Inflammatory macrophage treated with lipopolysaccharide for 4 hours (primary cell): ENCODE results near the gene EHBP1.

Experiments used
- DNase-seq: peaks from one replicate; pipeline ENCODE4 v3.0.0-alpha.2; 2020

The EHBP1 gene

DNA sequence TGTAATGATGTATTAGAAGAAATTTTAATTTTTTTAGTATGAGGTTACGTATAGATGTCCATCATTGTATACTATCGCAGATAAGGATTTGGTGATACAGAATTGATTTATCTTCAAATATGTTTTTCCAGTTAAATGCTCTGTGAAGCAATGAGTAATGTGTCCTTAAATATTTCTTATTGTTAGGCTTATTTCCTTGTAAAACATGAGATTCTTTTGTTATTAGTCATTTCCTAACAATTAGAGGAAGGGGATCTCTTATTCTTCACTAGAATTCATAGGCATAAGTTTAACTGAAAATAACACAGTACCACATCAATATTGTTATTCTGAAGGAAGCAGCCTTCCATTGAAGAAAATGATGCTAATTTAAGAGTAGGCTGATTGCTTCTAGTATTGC lies 329.7 kb downstream of the EHBP1 start:
- DNase-seq: no peak

DNA sequence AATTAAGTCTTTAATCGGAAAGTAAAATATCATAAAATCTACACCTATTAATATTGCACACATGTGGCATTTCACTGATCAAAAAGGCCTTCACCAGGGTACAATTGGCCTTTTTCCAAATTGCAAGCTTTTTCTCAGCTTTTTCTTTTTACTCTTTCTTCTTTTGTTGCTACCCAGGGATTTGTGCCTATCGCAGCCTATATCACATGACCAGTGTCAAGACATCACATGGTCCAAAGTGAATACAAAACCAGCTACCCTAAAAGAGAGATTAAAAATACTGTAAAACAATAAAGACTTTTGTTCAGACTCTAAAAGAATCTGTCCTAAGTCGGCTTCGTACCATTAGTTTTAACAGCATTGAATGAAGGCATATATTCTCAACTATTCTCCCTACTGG lies 330.1 kb downstream of the EHBP1 start:
- no peak for DNase-seq

DNA sequence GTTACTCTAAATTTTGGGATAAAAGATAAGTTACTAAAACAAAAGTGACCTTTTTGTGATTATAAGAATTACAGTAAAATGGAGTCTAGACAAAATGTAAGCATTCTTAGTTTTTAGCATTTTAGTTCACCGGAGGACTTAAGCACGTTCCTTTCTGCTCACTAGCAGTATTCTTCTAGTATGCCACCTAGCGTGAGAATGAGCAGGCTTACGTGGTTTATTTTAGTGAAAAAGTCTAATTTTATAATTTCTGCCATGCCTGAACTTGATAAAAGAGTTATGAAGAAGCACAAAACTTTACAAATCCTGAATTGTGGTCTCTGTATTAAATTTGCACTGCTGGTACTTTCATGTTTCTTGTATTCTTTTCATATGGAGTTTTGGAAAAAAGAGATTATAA lies 332.5 kb downstream of the EHBP1 start:
- DNase-seq: no peak

DNA sequence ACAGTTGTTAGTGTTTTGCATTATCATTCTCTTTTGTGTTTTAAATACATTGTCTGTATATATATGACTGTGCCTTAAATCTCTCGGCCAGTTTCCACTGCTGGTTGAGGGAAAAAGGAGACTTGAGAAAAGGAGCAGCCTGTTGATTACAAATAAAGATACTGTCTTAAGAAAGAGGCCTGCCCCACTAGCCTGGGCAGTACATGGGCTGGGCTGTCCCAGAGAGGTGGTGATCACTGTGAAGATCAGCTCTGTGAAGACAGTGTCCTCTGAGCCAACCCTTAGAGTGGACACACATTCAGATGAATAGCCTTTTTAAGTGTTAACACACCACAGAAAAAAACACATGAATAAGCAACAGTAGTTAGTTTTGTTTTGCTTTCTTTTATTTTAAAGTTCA lies 335.1 kb downstream of the EHBP1 start:
- no peak for DNase-seq

DNA sequence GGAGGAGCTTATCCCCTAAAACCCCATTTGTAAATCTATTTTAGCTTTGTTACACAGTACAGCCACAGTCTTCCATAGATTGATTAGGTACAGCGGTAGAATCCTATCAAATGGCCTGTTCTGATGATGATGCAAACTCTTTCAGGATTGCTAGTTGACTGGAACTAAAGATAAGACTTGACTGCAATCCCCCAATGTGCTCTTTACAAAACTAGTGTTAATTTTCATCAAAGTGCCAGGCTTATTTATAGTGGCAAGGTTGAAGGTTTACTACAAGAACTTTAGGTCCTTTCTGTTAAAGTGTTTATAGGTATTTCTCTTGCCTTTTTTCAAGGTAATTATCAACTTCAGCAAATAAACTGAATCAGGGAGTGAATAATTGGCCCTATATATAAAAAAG lies 336.1 kb downstream of the EHBP1 start:
- DNase-seq: no peak

DNA sequence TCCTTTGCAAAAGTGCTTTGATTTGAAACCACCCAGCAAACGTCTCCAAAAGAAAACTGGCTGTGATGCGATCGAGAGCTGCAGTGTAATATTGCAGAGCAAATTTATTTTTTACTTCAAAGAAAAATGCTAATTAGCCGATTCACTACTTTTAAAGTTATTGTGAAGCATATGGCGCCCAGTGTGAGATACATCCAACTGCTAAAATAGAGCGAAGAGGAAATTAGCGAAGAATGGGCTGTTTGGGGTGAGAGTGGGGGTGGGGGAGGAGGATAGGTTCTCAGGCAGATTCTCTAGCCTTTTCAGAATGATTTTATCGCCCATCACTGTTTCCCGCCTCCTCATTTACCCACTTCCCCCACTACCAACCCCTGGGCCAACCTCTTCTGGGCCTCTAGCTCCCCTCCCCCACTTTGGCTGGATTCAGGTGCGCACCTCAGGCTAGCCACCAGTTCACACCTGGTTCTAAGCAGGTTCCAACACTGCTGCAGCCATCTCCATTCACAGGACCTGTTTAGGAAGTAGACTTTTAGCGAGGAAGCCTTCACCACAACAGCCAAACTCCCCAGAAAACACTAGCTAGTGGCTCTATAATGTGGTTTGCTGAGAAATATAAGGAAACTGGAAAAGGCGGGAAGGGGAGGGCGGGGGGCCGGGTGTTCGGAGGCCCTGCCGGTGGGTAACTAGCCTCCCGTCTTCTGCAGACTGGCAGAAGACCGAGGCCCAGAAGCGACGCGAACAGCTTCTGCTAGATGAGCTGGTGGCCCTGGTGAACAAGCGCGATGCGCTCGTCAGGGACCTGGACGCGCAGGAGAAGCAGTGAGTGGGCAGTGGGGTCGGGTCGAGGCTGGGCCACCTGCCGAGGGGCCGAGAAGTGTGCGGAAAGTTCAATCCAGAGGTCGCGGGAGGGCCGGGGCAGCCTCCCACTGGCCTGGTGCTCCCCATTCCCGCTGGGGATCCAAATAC lies 339.1 kb downstream of the EHBP1 start:
- no peak for DNase-seq

DNA sequence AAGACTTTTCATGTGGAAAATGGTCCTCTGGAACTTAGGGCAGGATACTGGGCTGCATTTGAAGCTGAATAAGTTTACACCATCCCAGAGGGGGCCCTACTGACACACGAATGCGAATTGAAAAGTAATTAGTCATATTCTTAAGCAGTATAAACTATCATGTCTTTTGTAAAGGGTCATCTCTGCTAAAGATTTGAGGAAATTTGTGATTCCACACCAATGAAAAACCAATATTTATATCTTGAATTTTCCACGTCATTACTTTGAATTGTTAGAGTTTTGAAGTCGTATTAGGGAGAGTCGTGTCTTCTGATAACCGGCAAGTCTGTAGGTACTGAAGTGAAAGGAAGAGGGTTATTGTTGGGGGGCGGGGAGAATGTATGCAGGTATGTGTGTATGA lies 341.0 kb downstream of the EHBP1 start:
- DNase-seq: no peak

DNA sequence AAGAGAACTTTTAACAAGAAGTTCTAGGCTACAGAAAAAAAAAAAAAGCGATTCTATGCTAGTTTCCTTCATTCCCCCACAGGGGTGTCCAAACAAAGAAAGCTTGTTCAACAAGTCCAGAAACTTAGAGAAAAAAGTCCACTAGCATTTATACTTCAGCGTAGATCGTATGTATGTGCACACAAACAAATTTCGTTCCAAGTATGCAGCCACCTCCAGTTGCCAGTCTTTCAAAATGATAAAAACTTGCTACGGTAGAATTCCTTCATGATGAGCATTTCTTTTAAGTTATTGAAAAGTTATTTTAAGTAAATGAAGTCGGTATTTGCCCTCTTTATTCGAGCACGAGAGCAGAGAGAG lies 341.4 kb downstream of the EHBP1 start:
- DNase-seq: no peak

DNA sequence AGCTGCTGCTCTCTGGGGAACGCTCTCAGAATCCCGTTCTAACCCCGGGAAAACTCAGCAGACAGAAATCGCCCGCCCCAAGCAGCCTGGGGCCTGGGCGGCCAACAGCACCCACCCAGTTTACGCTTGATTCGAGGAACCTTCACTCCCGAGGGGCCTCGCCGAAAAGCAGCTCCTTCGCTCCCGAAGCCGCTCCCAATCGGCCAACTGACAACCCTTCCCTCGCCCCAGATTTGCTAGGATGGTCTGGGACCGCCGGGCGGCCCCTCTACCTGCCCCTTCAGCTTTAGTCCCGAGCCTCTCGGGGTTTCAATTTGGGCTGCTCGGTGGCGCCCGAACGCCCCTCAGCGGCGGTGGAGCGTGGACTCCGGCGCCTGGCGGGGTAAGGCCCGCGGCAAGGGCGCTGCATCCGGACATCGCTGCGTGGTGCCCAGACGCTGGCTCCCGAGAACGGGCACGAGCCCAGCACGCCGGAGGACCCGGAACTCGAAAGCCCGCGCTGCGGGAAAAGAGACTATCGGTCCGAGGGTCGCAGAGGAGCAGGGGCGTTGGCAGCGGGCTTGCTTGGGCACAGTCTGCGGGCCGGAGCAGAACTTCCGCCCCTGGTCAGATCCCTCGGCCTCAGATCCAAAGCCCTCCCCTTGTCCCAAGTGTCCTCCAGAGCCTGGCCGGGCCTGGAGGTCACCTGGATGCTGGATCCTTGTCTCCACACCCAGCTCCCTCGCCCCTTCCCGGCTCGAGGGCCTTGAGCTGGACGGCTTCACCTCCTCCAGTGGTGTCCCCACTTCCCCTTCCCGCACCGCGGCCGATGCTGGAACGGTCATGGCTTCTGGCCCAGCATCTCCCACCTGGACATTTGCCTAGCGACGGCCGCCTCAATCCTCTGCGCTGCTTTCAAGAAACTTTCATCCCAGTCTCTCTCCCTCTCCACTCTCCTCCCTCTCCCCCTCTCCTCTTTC lies 342.1 kb downstream of the EHBP1 start:
- no peak for DNase-seq

DNA sequence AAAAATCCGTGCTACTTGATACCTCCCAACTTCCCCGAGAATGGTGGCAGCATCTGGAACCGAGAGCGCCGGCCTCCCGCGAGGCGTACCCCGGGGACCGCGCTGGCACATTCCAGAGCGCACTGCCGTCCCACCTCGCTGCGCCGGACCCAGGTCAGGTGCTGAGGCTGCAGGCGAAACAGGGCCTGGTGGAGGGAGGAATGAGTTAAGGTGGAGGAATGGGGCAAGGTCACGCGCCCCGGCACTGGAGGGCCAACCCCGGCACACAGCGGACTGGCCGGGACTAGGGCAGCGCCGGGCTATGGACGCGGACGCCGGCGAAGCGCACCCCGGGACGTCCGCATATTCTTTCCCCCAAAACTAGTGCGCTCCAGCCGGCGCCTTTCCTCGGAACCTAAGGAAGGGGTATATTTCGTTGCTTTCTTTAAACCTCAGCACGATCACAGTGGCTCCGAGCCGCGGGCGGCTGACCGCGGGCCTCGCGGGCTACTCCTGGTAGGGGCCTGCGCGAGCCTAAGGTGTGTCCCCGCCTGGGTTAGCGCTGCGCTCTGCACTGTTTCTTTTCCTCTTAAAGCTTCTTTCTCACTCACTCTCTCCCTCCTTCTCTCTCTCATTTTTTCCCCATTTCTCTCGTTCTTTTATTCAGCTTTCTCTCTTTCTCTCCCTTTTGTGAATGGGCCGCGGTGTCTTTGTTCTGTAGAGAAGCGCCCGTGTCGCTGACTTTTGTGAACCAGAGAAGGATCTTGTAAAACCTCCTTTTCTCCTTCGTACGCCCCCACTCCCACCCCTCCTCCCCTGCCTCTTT lies 343.1 kb downstream of the EHBP1 start:
- no peak for DNase-seq

DNA sequence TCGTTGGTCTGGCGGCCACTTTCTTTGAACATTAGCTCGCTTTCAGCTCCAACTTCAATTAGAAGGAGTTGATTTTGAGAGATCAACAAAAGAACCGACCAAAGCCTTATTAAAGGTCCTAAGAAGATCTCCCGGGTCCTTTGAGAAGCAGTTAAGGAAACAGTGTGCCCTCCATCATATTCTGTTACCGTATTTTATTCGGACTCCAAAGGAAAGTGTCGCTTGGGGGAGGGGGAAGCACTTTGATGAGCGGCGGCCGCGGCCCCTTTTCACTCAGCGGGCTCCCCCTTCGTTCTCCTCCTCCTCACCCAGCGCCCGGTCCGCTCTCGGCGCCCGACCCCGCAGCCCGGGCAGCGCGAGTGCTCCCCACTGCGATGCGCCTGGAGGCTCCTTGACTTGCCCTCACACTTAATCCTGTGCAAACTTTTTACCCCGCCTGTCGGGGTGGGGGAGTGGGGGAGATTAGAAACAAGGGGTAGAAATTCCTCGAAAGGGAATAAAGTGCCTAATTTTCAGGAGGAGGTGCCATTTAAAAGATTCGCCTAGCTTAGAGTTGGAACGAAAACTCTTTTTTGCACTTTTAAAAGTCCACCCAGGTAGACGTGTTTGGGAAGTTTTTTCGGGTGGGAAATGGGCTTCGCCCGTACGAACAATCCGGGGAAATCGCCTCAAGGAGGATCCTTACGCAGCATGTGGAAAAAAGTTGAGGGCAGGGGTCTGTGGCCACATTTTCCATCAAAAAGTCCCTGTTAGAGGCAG lies 343.9 kb downstream of the EHBP1 start:
- DNase-seq: no peak

DNA sequence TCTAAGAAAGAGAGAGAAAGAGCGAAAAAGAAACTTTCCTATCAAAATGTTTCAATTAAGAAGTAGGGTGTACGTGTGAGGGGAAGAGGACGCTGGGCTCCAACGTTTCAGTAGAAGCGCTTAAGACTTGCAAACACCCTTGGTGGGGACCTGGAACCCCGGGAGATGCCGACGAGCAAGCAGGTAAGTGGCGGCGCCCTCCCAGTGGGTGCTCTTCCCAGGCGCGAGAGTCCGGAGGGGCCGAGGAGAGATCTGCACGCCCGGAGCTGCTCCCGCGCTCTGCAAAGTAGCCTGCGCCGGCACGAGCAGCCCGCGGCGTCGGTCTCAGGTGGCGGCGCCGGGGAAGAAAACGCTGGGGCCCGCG lies 344.4 kb downstream of the EHBP1 start:
- DNase-seq: no peak

DNA sequence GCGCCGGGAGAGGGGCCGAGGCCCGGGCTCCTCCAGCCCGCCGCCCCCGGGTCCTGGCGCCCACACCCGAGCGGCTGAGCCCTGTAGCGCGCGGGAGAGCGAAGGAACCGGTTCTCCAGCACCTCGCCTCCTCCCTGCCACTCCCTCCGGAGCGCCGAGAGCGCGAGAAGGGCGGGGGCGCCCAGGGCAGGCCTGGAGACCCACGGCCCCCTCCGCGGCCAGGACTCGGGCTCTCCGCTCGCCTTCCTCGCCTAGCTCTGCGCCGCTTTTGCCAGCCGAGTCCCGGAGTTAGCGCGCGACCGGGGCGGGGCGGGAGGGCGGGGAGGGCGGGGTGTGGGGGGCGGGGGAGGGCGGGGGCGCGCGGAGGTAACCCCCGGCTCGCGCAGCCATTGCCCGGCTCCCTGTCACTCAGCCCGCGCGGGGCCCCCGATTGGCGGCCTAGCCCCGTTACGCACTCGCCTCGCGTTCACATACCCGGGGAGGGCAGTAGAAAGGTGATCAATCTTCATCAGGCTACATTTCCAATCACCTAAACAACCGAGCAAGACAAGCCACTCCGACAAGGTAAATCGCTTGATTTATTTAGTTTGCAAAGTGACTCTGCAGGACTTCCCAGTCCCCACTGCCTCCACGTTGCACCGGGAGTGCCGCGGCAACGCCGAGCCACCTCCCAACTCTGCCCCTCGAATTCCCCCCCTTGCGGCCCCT lies 345.0 kb downstream of the EHBP1 start, which contains the start of gene OTX1:
Gene OTX1 (plus strand): TSS at position 497 of the 708 bp plus-strand sequence. CDS start 2,161 bp downstream, outside the sequence.
- DNase-seq: no peak

DNA sequence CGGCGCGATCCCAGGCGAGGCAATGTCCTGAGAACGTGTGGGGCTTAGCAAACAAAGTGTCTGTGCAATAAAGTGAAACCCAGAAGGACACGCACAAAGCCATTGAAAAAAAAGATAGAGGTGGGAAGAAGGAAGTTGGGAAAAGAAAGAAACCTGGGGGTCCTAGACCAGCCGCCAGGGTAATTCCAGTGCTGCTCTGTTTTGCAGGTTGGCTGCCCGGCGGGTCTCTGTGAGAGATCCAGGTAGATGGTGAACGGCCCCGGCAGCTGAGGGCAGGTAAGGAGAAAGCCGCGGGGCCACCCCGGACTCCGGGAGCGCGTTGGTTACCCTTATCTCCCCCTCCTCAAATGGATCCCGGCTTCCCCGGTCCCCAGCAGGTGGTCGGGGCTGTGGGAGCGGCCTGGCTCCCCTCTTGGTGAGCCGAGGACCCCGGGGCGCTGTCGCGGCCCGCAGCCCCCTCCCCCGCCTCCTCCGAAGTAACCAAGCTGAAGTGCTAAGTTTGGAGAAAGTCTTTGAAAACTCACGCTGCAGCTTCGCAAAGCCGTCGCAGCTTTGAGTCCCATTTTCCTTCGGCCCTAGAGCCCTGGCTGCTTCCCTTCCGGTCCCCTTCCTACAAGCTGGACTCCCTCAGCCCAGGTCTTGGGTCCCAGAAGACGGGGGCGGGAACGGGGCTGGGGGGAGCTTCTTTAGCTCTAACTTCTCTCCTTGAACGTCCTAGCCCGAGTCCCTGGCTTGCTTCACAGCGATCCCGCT lies 345.7 kb downstream of the EHBP1 start:
- DNase-seq: no peak

DNA sequence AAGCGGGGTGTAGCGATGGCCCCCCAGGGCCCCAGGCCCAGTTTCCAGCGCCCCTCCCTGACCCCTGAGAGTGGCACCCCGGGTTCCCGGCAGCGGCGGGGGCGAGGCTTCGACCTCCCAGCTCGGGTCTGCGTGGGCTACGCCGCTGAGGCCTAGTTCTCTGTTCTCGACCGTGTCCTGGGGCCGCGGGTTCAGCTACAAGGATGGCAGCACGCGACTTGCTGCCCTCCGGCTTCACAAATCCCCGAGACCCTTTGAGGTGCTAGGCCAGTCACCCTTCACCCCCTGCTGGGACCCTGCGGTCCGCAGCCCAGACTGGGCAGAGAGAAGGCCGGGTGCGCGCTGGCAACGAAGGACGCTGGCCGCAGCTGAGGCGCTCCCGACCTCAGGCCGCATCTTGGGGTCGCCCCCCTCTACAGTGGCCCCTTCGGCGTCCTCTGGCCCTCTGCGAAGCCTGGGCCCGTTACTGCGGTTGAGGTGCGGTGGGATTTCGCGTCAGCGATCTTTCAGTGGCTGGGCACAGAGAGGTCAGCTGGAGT lies 346.4 kb downstream of the EHBP1 start:
- no peak for DNase-seq

DNA sequence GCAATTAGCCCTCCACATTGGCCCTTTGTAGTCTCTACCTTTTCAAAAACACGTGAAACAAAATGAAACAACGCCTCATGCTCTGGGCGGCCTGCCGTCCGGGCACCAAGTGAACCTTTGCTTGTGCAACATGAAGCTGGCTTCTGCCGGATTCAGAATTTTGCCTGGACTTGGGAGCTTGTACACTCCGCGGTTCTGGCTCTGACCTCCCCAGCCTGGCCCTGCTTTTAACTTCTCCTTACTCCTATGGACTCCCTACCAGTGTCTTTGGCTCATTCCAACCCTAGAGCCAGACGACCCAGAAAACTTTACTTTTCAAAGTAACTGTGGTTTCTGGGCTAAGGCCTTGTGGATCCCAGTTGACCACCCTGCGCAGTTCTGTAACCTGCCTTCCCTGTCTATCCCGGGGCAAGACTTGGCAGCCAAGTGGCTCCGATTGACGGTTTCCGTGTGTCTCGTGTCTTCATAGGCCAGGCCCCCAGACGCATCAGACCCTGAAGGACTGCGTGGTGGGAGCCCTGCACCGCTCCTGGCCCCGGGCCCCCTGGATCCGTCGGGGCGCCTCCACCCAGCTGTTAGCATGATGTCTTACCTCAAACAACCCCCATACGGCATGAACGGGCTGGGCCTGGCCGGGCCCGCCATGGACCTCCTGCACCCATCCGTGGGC lies 347.0 kb downstream of the EHBP1 start:
- DNase-seq: no peak

DNA sequence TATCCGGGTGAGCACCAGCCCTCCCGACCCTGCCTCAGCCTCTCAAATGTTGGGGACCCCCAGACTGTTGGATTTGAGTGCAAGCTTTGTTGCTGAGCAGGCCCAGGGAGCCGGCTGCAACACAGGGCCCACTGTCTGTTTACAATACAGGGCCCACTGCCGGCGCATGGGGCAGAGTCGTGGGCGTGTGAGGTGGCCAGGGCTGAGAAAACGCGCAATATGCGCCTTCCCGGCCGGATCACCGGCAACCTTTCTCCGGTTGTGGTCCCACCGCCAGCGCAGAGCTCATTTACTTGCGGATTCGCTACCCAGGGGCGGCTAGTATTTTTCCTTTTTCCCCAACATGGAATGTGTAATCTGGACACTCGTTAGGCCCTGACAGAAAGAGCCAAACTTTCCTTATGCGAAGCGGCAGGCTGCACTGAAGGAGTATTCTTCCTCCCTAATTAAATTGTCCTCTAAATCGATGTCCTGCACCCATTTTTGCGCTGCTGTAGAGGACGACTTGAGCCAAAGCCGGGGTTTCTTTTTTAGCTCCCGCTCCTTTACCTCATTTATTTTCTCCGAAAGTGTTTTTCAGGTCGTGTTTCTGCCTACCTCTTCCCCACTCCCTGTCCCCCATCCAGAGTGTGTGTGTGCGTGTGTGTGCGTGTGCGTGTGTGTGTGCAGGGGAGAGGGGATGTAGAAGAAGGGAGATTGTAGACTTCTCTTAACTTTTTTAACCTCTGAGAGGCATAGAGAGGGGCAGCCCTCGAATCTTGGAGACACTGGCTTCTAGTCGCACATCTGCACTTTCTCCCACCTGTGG lies 347.8 kb downstream of the EHBP1 start:
- no peak for DNase-seq

DNA sequence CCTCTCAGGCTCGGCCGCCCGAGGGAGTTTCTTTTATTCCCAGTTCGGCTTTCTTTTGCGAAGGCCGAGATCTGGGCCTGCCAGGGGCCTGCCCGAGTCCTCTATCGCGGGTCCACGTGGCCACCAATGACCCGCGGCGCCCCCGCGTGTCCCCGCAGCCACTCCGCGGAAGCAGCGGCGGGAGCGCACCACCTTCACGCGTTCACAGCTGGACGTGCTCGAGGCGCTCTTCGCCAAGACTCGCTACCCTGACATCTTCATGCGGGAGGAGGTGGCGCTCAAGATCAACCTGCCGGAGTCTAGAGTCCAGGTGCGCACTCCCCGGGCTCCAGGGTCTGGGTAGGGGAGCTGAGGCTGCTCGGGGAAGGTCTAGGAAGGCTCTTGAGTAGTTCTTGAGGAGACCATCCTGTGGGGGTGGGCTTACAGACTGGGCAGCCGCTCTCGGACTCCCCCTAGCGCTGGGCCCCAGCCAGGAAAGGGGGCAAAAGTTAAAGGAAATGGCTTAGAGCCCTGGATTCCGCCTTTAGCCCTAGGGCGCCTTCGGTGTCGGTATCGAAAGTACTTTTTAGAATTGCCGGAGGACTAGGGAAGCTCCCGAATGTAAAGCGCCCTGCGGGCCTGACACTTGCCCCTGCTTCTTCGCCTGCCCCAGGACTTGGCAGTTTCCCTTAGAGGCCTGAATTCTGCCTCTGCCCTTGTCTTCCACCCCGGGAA lies 348.5 kb downstream of the EHBP1 start:
- DNase-seq: peak; percentile 44
